CD14-positive monocyte (primary cell): ENCODE measurements around the gene SLFN5. TPM values are rescaled to one million over a fixed set of nuclear protein-coding genes. Genes with fewer than 3 reads are reported as not detected.

ENCODE experiments used
- DNase-seq, 3 donors: peaks; one replicate each; pipeline ENCODE4 v3.0.0-alpha.2; 2011 to 2022
- H2AFZ ChIP-seq: 2 replicates; pipeline ENCODE4 v1.6.0; 2012; ENCODE audit warnings: mild to moderate bottlenecking, low read depth, low read length, inconsistent platforms; ENCODE audit not compliant: insufficient read depth, poor library complexity, severe bottlenecking
- H3K27ac ChIP-seq, 2 donors: 1 replicate in 1 of 2; 2 replicates in 1 of 2; pipeline ENCODE4 v1.5.1; 2012 to 2013; ENCODE audit warnings: low read length in 2 of 2, control low read depth in 1 of 2, inconsistent platforms in 1 of 2, low read depth in 1 of 2, mild to moderate bottlenecking in 1 of 2
- H3K27me3 ChIP-seq, 2 donors: one replicate each; pipeline versions ENCODE4 v1.6.0 to v1.6.1; 2011 to 2013; ENCODE audit warnings: low read length in 2 of 2; ENCODE audit not compliant: control insufficient read depth in 2 of 2, insufficient read depth in 2 of 2
- H3K36me3 ChIP-seq, 2 donors: replicated peaks in 1 of 2; 1 replicate in 1 of 2; 2 replicates in 1 of 2; pipeline versions ENCODE4 v1.5.1 to v1.6.1; 2012 to 2013; ENCODE audit warnings: low read length in 2 of 2, control low read depth in 1 of 2, inconsistent platforms in 1 of 2, mild to moderate bottlenecking in 1 of 2; ENCODE audit not compliant: insufficient read depth in 2 of 2, control insufficient read depth in 1 of 2
- H3K4me1 ChIP-seq, 2 donors: 1 replicate in 1 of 2; 2 replicates in 1 of 2; pipeline versions ENCODE4 v1.5.1 to v1.6.1; 2012 to 2013; ENCODE audit warnings: low read length in 2 of 2, control low read depth in 1 of 2, inconsistent platforms in 1 of 2, mild to moderate bottlenecking in 1 of 2, moderate library complexity in 1 of 2; ENCODE audit not compliant: insufficient read depth in 2 of 2, control insufficient read depth in 1 of 2
- H3K4me2 ChIP-seq: replicated peaks from 2 replicates; pipeline ENCODE3; 2012; ENCODE audit warnings: low read length, moderate library complexity, mild to moderate bottlenecking; ENCODE audit not compliant: poor library complexity, severe bottlenecking; ENCODE audit errors: extremely low read depth
- H3K4me3 ChIP-seq, 3 experiments: fragments of 200-600 bp in 1 of 3; sonication (generic) in 1 of 3; replicated peaks in 1 of 3; 1 replicate in 2 of 3; 2 replicates in 1 of 3; pipeline ENCODE4 v1.5.1; 2011 to 2013; ENCODE audit warnings: low read length in 3 of 3, mild to moderate bottlenecking in 3 of 3, control low read depth in 2 of 3, low read depth in 2 of 3, inconsistent platforms in 1 of 3, moderate library complexity in 1 of 3
- H3K79me2 ChIP-seq: 2 replicates; pipeline ENCODE4 v1.6.0; 2012; ENCODE audit warnings: mild to moderate bottlenecking, control low read depth, inconsistent platforms, low read length, moderate library complexity; ENCODE audit not compliant: insufficient read depth
- H3K9ac ChIP-seq: 2 replicates; pipeline ENCODE4 v1.6.0; 2017; ENCODE audit warnings: low read length, mild to moderate bottlenecking; ENCODE audit not compliant: insufficient read depth, poor library complexity, severe bottlenecking
- H3K9me3 ChIP-seq, 2 donors: replicated peaks in 1 of 2; 1 replicate in 1 of 2; 2 replicates in 1 of 2; pipeline versions ENCODE4 v1.5.1 to v1.6.1; 2012 to 2013; ENCODE audit warnings: low read length in 2 of 2, control low read depth in 1 of 2; ENCODE audit not compliant: control insufficient read depth in 1 of 2, insufficient read depth in 1 of 2
- H4K20me1 ChIP-seq: 2 replicates; pipeline ENCODE4 v1.6.0; 2012; ENCODE audit warnings: mild to moderate bottlenecking, low read length, control low read depth, moderate library complexity; ENCODE audit not compliant: insufficient read depth
- H3K27ac Mint-ChIP-seq, 7 donors: one replicate each; pipeline ENCODE4 v1.8.0; 2020; ENCODE audit warnings: mild to moderate bottlenecking in 7 of 7, mixed read lengths in 7 of 7, moderate library complexity in 6 of 7, inconsistent platforms in 2 of 7
- H3K27me3 Mint-ChIP-seq, 3 donors: one replicate each; pipeline ENCODE4 v1.8.0; 2021 to 2022; ENCODE audit warnings: low read depth in 3 of 3, mild to moderate bottlenecking in 3 of 3, mixed read lengths in 3 of 3, moderate library complexity in 3 of 3, inconsistent platforms in 1 of 3
- H3K36me3 Mint-ChIP-seq, 2 donors: one replicate each; pipeline ENCODE4 v1.8.0; 2020; ENCODE audit warnings: mixed read lengths in 2 of 2, inconsistent platforms in 1 of 2, mild to moderate bottlenecking in 1 of 2
- H3K4me1 Mint-ChIP-seq: one replicate; pipeline ENCODE4 v1.8.0; 2020; ENCODE audit warnings: mild to moderate bottlenecking, mixed read lengths
- H3K4me3 Mint-ChIP-seq, 2 donors: one replicate each; pipeline ENCODE4 v1.8.0; 2020; ENCODE audit warnings: mild to moderate bottlenecking in 2 of 2, mixed read lengths in 2 of 2, moderate library complexity in 1 of 2
- H3K9me3 Mint-ChIP-seq, 7 donors: one replicate each; pipeline ENCODE4 v1.8.0; 2020 to 2022; ENCODE audit warnings: mixed read lengths in 7 of 7, mild to moderate bottlenecking in 6 of 7, moderate library complexity in 6 of 7, inconsistent platforms in 2 of 7
- WGBS: methylation state at CpG from one replicate; pipeline ENCODE4 v1.1.5; 2013; ENCODE audit warnings: missing lambda C conversion rate; ENCODE audit not compliant: insufficient coverage; 5-methylcytosine and 5-hydroxymethylcytosine counted together
- intact Hi-C, 2 donors: fragments of 100-400 bp; cut with micrococcal nuclease; formaldehyde crosslinking; loops; one replicate each; pipeline versions ENCODE4 v1.15.0 to v1.15.1; 2023
- polyA plus RNA-seq, 3 donors: library from polyadenylated mRNA; depleted of rRNA in 1 of 3; unstranded in 2 of 3; stranded (reverse) in 1 of 3; fragments of 300-500 nt in 2 of 3; fragments of >200 nt in 1 of 3; fragmentation: Illumina TruSeq in 2 of 3; gene quantifications; 1 replicate in 2 of 3; 2 replicates in 1 of 3; pipeline ENCODE4 v1.2.3, GENCODE V29; 2012 to 2021
- TF ChIP-seq, protein P1 (sequence below): fragments of 200-600 bp; IDR thresholded peaks from one replicate; pipeline ENCODE4 v1.8.0; 2022; ENCODE audit warnings: antibody characterized with exemption, mild to moderate bottlenecking

SLFN5 gene
- polyA plus RNA-seq, 3 donors = 2.9 to 8.8 (median 5.3) TPM

DNA sequence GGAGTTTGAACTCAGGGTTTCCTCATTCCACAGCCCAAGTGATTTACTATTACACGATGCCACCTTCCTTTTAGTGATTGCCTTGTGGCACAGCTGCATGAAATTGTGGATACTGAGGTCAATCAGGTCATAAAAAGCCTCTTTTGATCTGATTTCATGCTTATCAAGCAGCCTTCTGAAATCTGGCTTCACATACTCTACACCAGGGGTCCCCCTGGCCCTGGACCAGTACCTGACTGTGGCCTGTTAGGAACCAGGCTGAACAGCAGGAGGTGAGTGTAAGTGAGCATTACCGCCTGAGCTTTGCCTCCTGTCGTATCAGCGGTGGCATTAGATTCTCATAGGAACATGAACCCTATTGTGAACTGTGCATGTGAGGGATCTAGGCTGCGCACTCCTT, 13.8 kb downstream of the SLFN5 start:
- 88% methylated on average over 3 of the region's 5 CpGs for WGBS
- H3K9me3 ChIP-seq = no peaks in the 10 kb centered on the region
- Mint-ChIP-seq H3K36me3 (peaks cover 21 to 22% of the 10 kb centered on the region in 2 donors), H3K9me3 (peaks cover 0 to 7% (median 0%) of the 10 kb centered on the region in 7 donors), H3K4me3 (no peak overlapping the region), H3K4me1 (peaks cover 39% of the 10 kb centered on the region), H3K27ac (peak overlapping the region in 2 of 7 donors; percentile 52 to 69), H3K27me3 (peaks cover 2 to 13% (median 9%) of the 10 kb centered on the region in 3 donors)
- TF ChIP-seq, protein P1, sequence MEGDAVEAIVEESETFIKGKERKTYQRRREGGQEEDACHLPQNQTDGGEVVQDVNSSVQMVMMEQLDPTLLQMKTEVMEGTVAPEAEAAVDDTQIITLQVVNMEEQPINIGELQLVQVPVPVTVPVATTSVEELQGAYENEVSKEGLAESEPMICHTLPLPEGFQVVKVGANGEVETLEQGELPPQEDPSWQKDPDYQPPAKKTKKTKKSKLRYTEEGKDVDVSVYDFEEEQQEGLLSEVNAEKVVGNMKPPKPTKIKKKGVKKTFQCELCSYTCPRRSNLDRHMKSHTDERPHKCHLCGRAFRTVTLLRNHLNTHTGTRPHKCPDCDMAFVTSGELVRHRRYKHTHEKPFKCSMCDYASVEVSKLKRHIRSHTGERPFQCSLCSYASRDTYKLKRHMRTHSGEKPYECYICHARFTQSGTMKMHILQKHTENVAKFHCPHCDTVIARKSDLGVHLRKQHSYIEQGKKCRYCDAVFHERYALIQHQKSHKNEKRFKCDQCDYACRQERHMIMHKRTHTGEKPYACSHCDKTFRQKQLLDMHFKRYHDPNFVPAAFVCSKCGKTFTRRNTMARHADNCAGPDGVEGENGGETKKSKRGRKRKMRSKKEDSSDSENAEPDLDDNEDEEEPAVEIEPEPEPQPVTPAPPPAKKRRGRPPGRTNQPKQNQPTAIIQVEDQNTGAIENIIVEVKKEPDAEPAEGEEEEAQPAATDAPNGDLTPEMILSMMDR = no peak
- intact Hi-C loops = no loop called here
- no peak overlapping the region for H3K4me3 ChIP-seq
- H3K79me2 ChIP-seq = peaks cover 5% of the 10 kb centered on the region
- no peak overlapping the region for H3K9ac ChIP-seq
- DNase-seq = no peak
- peaks cover 0 to 6% of the 10 kb centered on the region in 2 donors for H3K27me3 ChIP-seq
- H3K36me3 ChIP-seq = peaks cover 0 to 5% of the 10 kb centered on the region in 2 donors
- peaks cover 35 to 40% of the 10 kb centered on the region in 2 donors for H3K4me1 ChIP-seq
- H4K20me1 ChIP-seq = no peaks in the 10 kb centered on the region
- H3K4me2 ChIP-seq = no peak overlapping the region
- H3K27ac ChIP-seq = no peak overlapping the region
- no peak overlapping the region for H2AFZ ChIP-seq

DNA sequence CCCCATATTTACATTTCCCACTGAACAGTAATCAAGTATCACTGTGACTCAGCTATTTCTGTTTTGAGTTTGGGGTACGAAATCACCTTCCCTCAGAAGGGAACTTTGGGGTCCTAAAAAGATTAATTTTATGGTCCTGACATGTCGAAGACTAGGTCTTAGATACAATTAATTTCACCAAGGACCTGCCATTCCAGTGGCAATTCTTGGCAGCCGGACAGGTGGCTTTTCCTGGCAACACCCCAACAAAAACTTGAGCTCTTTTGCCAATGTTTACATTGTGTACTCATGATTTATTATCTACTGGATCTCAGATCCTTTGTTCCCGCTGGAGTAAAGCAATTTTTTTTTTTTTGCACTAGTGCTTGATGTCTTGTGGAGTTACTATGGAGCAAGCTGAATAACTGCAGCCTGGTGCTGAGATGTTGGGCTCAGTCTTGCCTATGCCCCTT, 14.4 kb downstream of the SLFN5 start:
- DNase-seq = no peak
- no CpG with 5 or more reads among the region's 4 CpGs for WGBS
- H3K4me3 Mint-ChIP-seq = no peak overlapping the region
- Histone ChIP-seq H3K36me3 (peaks cover 0 to 11% of the 10 kb centered on the region in 2 donors), H2AFZ (no peak overlapping the region), H3K79me2 (peaks cover 5% of the 10 kb centered on the region), H3K9me3 (no peaks in the 10 kb centered on the region), H3K4me2 (no peak overlapping the region), H4K20me1 (no peaks in the 10 kb centered on the region), H3K4me1 (peaks cover 29 to 34% of the 10 kb centered on the region in 2 donors), H3K9ac (no peak overlapping the region), H3K27ac (no peak overlapping the region), H3K27me3 (peaks cover 0 to 6% of the 10 kb centered on the region in 2 donors), H3K4me3 (no peak overlapping the region)
- peaks cover 33% of the 10 kb centered on the region for H3K4me1 Mint-ChIP-seq
- H3K36me3 Mint-ChIP-seq = peaks cover 22 to 28% of the 10 kb centered on the region in 2 donors
- peaks cover 4 to 13% (median 9%) of the 10 kb centered on the region in 3 donors for H3K27me3 Mint-ChIP-seq
- peak overlapping the region in 1 of 7 donors; percentile 52 for H3K27ac Mint-ChIP-seq
- intact Hi-C loops = no loop called here
- TF ChIP-seq, protein P1 = no peak
- peaks cover 0 to 7% (median 0%) of the 10 kb centered on the region in 7 donors for H3K9me3 Mint-ChIP-seq
